WTC11 (cell line): ENCODE results near the gene MCFD2. TPM values are rescaled to one million over a fixed set of nuclear protein-coding genes. Genes with fewer than 3 reads are reported as not detected.

Experiments
- ATAC-seq: fragments of 200-7000 bp; cut with Tn5 transposase; 2 replicates; pipeline ENCODE4 v1.10.0; 2021; ENCODE audit warnings: mild to moderate bottlenecking, moderate library complexity
- CTCF ChIA-PET: fragments of 300-600 bp; sonication (Branson Sonifier 250); formaldehyde crosslinking; loops from one replicate; lab custom pipeline; 2021; ENCODE audit warnings: antibody characterized with exemption; lab: Charles Lee
- POLR2A ChIA-PET: fragments of 350-600 bp; sonication (Branson Sonifier 250); formaldehyde crosslinking; loops from one replicate; lab custom pipeline; 2021; ENCODE audit warnings: antibody characterized with exemption; lab: Charles Lee
- DNase-seq: peaks from one replicate; pipeline ENCODE4 v3.0.0; 2021; ENCODE audit warnings: low spot score
- H3K27ac Mint-ChIP-seq: 2 replicates; pipeline ENCODE4 v1.8.0; 2021; ENCODE audit warnings: mixed read lengths
- H3K27me3 Mint-ChIP-seq: 2 replicates; pipeline ENCODE4 v1.8.0; 2021; ENCODE audit warnings: low read depth, mild to moderate bottlenecking, moderate library complexity, mixed read lengths
- H3K36me3 Mint-ChIP-seq: 2 replicates; pipeline ENCODE4 v1.8.0; 2021; ENCODE audit warnings: mixed read lengths
- H3K4me1 Mint-ChIP-seq: 2 replicates; pipeline ENCODE4 v1.8.0; 2022; ENCODE audit warnings: mixed read lengths
- H3K4me3 Mint-ChIP-seq: 2 replicates; pipeline ENCODE4 v1.8.0; 2021; ENCODE audit warnings: mild to moderate bottlenecking, moderate library complexity, mixed read lengths
- H3K9me3 Mint-ChIP-seq: 2 replicates; pipeline ENCODE4 v1.8.0; 2021; ENCODE audit warnings: mixed read lengths
- AFF4 ChIP-seq: sonication (generic); formaldehyde crosslinking; IDR thresholded peaks from 2 replicates; pipeline ENCODE4 v1.8.1; 2023; ENCODE audit warnings: mild to moderate bottlenecking, missing genetic modification reagents, borderline replicate concordance
- ATF6 ChIP-seq: sonication (generic); formaldehyde crosslinking; IDR thresholded peaks from 2 replicates; pipeline ENCODE4 v1.8.1; 2023; ENCODE audit warnings: mild to moderate bottlenecking, missing genetic modification reagents
- FOXP4 ChIP-seq: sonication (generic); formaldehyde crosslinking; IDR thresholded peaks from 2 replicates; pipeline ENCODE4 v1.8.0; 2022; ENCODE audit warnings: mild to moderate bottlenecking, missing genetic modification reagents
- GABPB1 ChIP-seq: sonication (generic); formaldehyde crosslinking; IDR thresholded peaks from 2 replicates; pipeline ENCODE4 v1.8.1; 2023; ENCODE audit warnings: mild to moderate bottlenecking, missing genetic modification reagents
- GRHL2 ChIP-seq: fragments of 250-450 bp; sonication (Bioruptor Pico); IDR thresholded peaks from 2 replicates; pipeline ENCODE4 v1.8.0; 2022; ENCODE audit warnings: mild to moderate bottlenecking, moderate library complexity; ENCODE audit not compliant: insufficient replicate concordance, severe bottlenecking
- GTF2I ChIP-seq: fragments of 250-450 bp; sonication (Bioruptor Pico); conservative IDR thresholded peaks from 2 replicates; pipeline ENCODE4 v1.4.0; 2021; ENCODE audit warnings: mild to moderate bottlenecking
- KAT7 ChIP-seq: sonication (generic); formaldehyde crosslinking; IDR thresholded peaks from 2 replicates; pipeline ENCODE4 v1.8.1; 2023; ENCODE audit warnings: missing genetic modification reagents, mild to moderate bottlenecking, borderline replicate concordance
- MLX ChIP-seq: sonication (generic); formaldehyde crosslinking; IDR thresholded peaks from 2 replicates; pipeline ENCODE4 v1.8.1; 2023; ENCODE audit warnings: mild to moderate bottlenecking, missing genetic modification reagents, moderate library complexity
- SMAD3 ChIP-seq: sonication (generic); formaldehyde crosslinking; IDR thresholded peaks from 2 replicates; pipeline ENCODE4 v1.8.0; 2022; ENCODE audit warnings: missing genetic modification reagents, mild to moderate bottlenecking, borderline replicate concordance
- SOX15 ChIP-seq: fragments of 250-450 bp; sonication (Bioruptor Pico); IDR thresholded peaks from 2 replicates; pipeline ENCODE4 v1.9.0; 2021; ENCODE audit warnings: mild to moderate bottlenecking
- TCF7 ChIP-seq: sonication (generic); formaldehyde crosslinking; IDR thresholded peaks from 2 replicates; pipeline ENCODE4 v1.8.0; 2022; ENCODE audit warnings: mild to moderate bottlenecking, low read depth, missing genetic modification reagents, moderate library complexity
- USF2 ChIP-seq: sonication (generic); formaldehyde crosslinking; IDR thresholded peaks from 2 replicates; pipeline ENCODE4 v1.8.1; 2023; ENCODE audit warnings: mild to moderate bottlenecking, missing genetic modification reagents, moderate library complexity
- ZNF219 ChIP-seq: sonication (generic); formaldehyde crosslinking; IDR thresholded peaks from 2 replicates; pipeline ENCODE4 v1.8.0; 2023; ENCODE audit warnings: missing genetic modification reagents, mild to moderate bottlenecking, borderline replicate concordance
- ZNF416 ChIP-seq: fragments of 250-450 bp; sonication (Bioruptor Pico); IDR thresholded peaks from 2 replicates; pipeline ENCODE4 v1.9.0; 2021; ENCODE audit warnings: mild to moderate bottlenecking, inconsistent platforms
- ZNF512 ChIP-seq: sonication (generic); formaldehyde crosslinking; IDR thresholded peaks from 2 replicates; pipeline ENCODE4 v1.8.1; 2022; ENCODE audit warnings: missing genetic modification reagents, borderline replicate concordance
- ZNF671 ChIP-seq: fragments of 250-450 bp; sonication (Bioruptor Pico); IDR thresholded peaks from 2 replicates; pipeline ENCODE4 v1.8.0; 2021; ENCODE audit warnings: mild to moderate bottlenecking
- total RNA-seq: library from RNA; stranded (reverse); gene quantifications from 3 replicates; pipeline ENCODE4 v1.2.3, GENCODE V29; 2021

The MCFD2 gene
- total RNA-seq, 1 experiment from 2014 or later: 68.1 TPM

GRCh38 chr2:46861916-46862315, 53.7 kb downstream of the MCFD2 start:
- Mint-ChIP-seq H3K36me3 (peaks cover 4% of the 10 kb centered on the region; the same call in 1 of the 2 replicates), H3K4me1 (no peaks in the 10 kb centered on the region), H3K9me3 (peaks cover 21% of the 10 kb centered on the region), H3K27me3 (peaks cover 6% of the 10 kb centered on the region), H3K27ac (no peak overlapping the region), H3K4me3 (no peak overlapping the region)
- no peak for ATAC-seq
- ChIA-PET POLR2A (no interaction called here), CTCF (interaction anchor here (0.5 kb wide), 1 partner anchor 973 kb away, joined by 3 read pairs; no protein-coding TSS in a partner anchor)
- DNase-seq: no peak
- no peak for TF ChIP-seq TCF7
- TF ChIP-seq MLX: no peak
- TF ChIP-seq ZNF219: no peak
- no peak for TF ChIP-seq KAT7 (CRISPR knock-in tag)
- no peak for TF ChIP-seq GABPB1 (CRISPR knock-in tag)

- no peak for DNase-seq
- TF ChIP-seq ZNF416 (CRISPR knock-in tag) (no peak), USF2 (no peak), SMAD3 (CRISPR knock-in tag) (no peak), ZNF671 (CRISPR knock-in tag) (no peak)
- Mint-ChIP-seq H3K27me3 (peaks cover 3% of the 10 kb centered on the region), H3K36me3 (no peaks in the 10 kb centered on the region), H3K27ac (no peak overlapping the region), H3K9me3 (peaks cover 6% of the 10 kb centered on the region), H3K4me1 (no peaks in the 10 kb centered on the region), H3K4me3 (no peak overlapping the region)
- ChIA-PET CTCF (no interaction called here), POLR2A (no interaction called here)
- no peak for ATAC-seq
Measured at GRCh38 chr2:46859482-46859881, 56.1 kb downstream of the MCFD2 start.

GRCh38 chr2:46858702-46859090, 56.9 kb downstream of the MCFD2 start:
- ChIA-PET CTCF (interaction anchor here (1.2 kb wide), 2 partner anchors 10 to 142 kb away, joined by 3 to 4 read pairs; no protein-coding TSS in a partner anchor), POLR2A (no interaction called here)
- DNase-seq (no peak), ATAC-seq (no peak)
- Mint-ChIP-seq H3K4me1 (no peaks in the 10 kb centered on the region), H3K27me3 (no peaks in the 10 kb centered on the region), H3K27ac (no peak overlapping the region), H3K4me3 (no peak overlapping the region), H3K36me3 (no peaks in the 10 kb centered on the region), H3K9me3 (peaks cover 6% of the 10 kb centered on the region)
- no peak for TF ChIP-seq GTF2I (CRISPR knock-in tag)
- TF ChIP-seq ZNF512 (CRISPR knock-in tag): no peak
- TF ChIP-seq GRHL2 (CRISPR knock-in tag): no peak
- TF ChIP-seq MLX: no peak
- TF ChIP-seq AFF4 (CRISPR knock-in tag): no peak
- no peak for TF ChIP-seq KAT7 (CRISPR knock-in tag)
- no peak for TF ChIP-seq SOX15
- no peak for TF ChIP-seq ATF6 (CRISPR knock-in tag)
- TF ChIP-seq FOXP4 (CRISPR knock-in tag): no peak
